Measurements from ENCODE around the gene IL17RB. TPM values are rescaled to one million over a fixed set of nuclear protein-coding genes. Genes with fewer than 3 reads are reported as not detected.
A peak's percentile ranks its signal among the peaks of the same experiment; 100 is the strongest.

Gene IL17RB
- polyA plus RNA-seq, 2 of the 4 experiments (the other 2 are of a cell fraction): 1.9 to 2.2 TPM

DNA sequence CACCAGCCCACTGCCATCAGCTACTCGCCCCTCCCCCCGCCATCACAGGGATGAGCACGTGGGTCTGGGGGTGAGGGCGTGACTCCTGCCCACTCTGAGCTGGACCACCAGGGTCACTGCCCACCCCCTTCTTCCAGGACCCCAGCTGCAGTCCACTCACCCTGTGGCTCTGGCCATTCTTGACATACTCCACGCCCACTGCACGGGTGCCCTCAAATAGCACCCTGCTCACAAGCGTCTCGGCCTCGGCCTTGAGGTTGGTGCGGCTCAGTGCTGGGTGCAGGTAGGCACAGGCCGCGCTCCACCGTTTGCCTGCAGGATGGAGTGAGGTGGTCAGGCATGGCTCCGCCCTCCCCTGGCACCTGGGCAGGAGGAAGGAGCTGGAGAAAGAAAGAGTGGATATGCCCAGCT is 24.0 kb upstream of the IL17RB start:
- ATAC-seq (no peak), FAIRE-seq (no peak), DNase-seq (ENCODE audit: low read depth in 1 of 2, low spot score in 1 of 2) (no peak)
- TF ChIP-seq CHD4 (IDR thresholded peaks at IDR 0.05; ENCODE audit: borderline replicate concordance): no peak
- no peak for TF ChIP-seq HEYL (CRISPR knock-in tag; IDR thresholded peaks at IDR 0.05)
- no peak for TF ChIP-seq HOXB13 (CRISPR knock-in tag; IDR thresholded peaks at IDR 0.05; ENCODE audit: low read depth)
- no peak for TF ChIP-seq SREBF2 (IDR thresholded peaks at IDR 0.05)
- TF ChIP-seq HOXB5 (CRISPR knock-in tag; IDR thresholded peaks at IDR 0.05): no peak
- TF ChIP-seq SMC3 (IDR thresholded peaks at IDR 0.05): no peak
- no peak for TF ChIP-seq ESRRA (IDR thresholded peaks at IDR 0.05; ENCODE audit: borderline replicate concordance, low read length)
- TF ChIP-seq NFE2L2 (conservative IDR thresholded peaks at IDR 0.05; ENCODE audit: low read length): no peak
- TF ChIP-seq EHF (CRISPR knock-in tag; IDR thresholded peaks at IDR 0.05): no peak
- no peak for TF ChIP-seq KDM1A (IDR thresholded peaks at IDR 0.05; ENCODE audit: low read depth)
- TF ChIP-seq, protein P1, sequence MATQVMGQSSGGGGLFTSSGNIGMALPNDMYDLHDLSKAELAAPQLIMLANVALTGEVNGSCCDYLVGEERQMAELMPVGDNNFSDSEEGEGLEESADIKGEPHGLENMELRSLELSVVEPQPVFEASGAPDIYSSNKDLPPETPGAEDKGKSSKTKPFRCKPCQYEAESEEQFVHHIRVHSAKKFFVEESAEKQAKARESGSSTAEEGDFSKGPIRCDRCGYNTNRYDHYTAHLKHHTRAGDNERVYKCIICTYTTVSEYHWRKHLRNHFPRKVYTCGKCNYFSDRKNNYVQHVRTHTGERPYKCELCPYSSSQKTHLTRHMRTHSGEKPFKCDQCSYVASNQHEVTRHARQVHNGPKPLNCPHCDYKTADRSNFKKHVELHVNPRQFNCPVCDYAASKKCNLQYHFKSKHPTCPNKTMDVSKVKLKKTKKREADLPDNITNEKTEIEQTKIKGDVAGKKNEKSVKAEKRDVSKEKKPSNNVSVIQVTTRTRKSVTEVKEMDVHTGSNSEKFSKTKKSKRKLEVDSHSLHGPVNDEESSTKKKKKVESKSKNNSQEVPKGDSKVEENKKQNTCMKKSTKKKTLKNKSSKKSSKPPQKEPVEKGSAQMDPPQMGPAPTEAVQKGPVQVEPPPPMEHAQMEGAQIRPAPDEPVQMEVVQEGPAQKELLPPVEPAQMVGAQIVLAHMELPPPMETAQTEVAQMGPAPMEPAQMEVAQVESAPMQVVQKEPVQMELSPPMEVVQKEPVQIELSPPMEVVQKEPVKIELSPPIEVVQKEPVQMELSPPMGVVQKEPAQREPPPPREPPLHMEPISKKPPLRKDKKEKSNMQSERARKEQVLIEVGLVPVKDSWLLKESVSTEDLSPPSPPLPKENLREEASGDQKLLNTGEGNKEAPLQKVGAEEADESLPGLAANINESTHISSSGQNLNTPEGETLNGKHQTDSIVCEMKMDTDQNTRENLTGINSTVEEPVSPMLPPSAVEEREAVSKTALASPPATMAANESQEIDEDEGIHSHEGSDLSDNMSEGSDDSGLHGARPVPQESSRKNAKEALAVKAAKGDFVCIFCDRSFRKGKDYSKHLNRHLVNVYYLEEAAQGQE (IDR thresholded peaks at IDR 0.05): no peak
- no peak for TF ChIP-seq EHMT2 (IDR thresholded peaks at IDR 0.05; ENCODE audit: low read depth)
- no peak for TF ChIP-seq NR3C1 (IDR thresholded peaks at IDR 0.05)
- no peak for TF ChIP-seq ZFP36 (IDR thresholded peaks at IDR 0.05; ENCODE audit: borderline replicate concordance, partially characterized antibody)
- TF ChIP-seq TP53 (CRISPR knock-in tag; IDR thresholded peaks at IDR 0.05): no peak
- no peak for TF ChIP-seq RAD21 (conservative IDR thresholded peaks at IDR 0.05 in 1 of 2, IDR thresholded peaks at IDR 0.05 in 1 of 2)
- no peaks in the 10 kb centered on the region for H3K9me3 ChIP-seq
- no peak overlapping the region for H3K27ac ChIP-seq
- 78% methylated on average over 4 of the region's 14 CpGs for WGBS (ENCODE audit: missing lambda C conversion rate)
- no peak overlapping the region for H3K4me3 ChIP-seq
- POLR2A ChIA-PET: no interaction called here
- H3K4me2 ChIP-seq: no peak overlapping the region
- CTCF ChIA-PET: interaction anchor here (1.1 kb wide), 1 partner anchor 15 kb away, joined by 3 read pairs; no protein-coding TSS in a partner anchor
- no peaks in the 10 kb centered on the region for H3K4me1 ChIP-seq

- ATAC-seq (peak; percentile 44 to 45; a peak in 2 of 6 replicates), FAIRE-seq (no peak), DNase-seq (ENCODE audit: low read depth in 1 of 2, low spot score in 1 of 2) (no peak)
- Histone ChIP-seq H3K4me2 (no peak overlapping the region), H3K9me3 (no peaks in the 10 kb centered on the region), H3K27ac (no peak overlapping the region), H3K4me1 (no peaks in the 10 kb centered on the region), H3K4me3 (no peak overlapping the region)
- ChIA-PET POLR2A (no interaction called here), CTCF (no interaction called here)
- 95% methylated on average over 20 of the region's 67 CpGs for WGBS (ENCODE audit: missing lambda C conversion rate)
- TF ChIP-seq FOSB (CRISPR knock-in tag; IDR thresholded peaks at IDR 0.05) (no peak), MYC (IDR thresholded peaks at IDR 0.05; ENCODE audit: borderline replicate concordance, low read length) (no peak), RFX5 (IDR thresholded peaks at IDR 0.05) (no peak), CHD4 (IDR thresholded peaks at IDR 0.05; ENCODE audit: borderline replicate concordance) (no peak), NFE2L2 (conservative IDR thresholded peaks at IDR 0.05; ENCODE audit: low read length) (no peak), MAFK (IDR thresholded peaks at IDR 0.05; ENCODE audit: partially characterized antibody) (no peak), ATOH8 (CRISPR knock-in tag; IDR thresholded peaks at IDR 0.05; ENCODE audit: low read depth) (no peak), CEBPB (IDR thresholded peaks at IDR 0.05) (no peak), RCOR1 (IDR thresholded peaks at IDR 0.05; ENCODE audit: low read depth, low read length) (no peak), RARB (CRISPR knock-in tag; IDR thresholded peaks at IDR 0.05) (no peak), USF2 (IDR thresholded peaks at IDR 0.05) (no peak), KDM5A (IDR thresholded peaks at IDR 0.05) (no peak), ZFP36 (IDR thresholded peaks at IDR 0.05; ENCODE audit: borderline replicate concordance, partially characterized antibody) (no peak)
- TF ChIP-seq, protein P2, sequence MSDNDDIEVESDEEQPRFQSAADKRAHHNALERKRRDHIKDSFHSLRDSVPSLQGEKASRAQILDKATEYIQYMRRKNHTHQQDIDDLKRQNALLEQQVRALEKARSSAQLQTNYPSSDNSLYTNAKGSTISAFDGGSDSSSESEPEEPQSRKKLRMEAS (IDR thresholded peaks at IDR 0.05): no peak
These were observed 23.1 kb upstream of the IL17RB start for GRCh38 chr3:53823026-53823955.
